HepG2 (cell line): ENCODE results near the gene CTDNEP1. TPM values are rescaled to one million over a fixed set of nuclear protein-coding genes. Genes with fewer than 3 reads are reported as not detected.

Experiments used
- ATAC-seq: fragments of 200-7000 bp; cut with Tn5 transposase; 3 replicates; pipeline ENCODE4 v1.9.1; 2020; ENCODE audit warnings: mild to moderate bottlenecking, moderate library complexity
- BruUV-seq: library from RNA; stranded (reverse); fragments of 400-500 nt; replicated peaks from 2 replicates; lab custom pipeline; 2021; lab: Mats Ljungman, UMichigan
- CTCF ChIA-PET: fragments of 300-600 bp; formaldehyde crosslinking; extraction: SDS; loops from one replicate; lab custom pipeline; 2021; ENCODE audit warnings: low total read pairs, inconsistent platforms, low intra/inter-chr PET ratio; lab: Yijun Ruan, JAX
- POLR2A ChIA-PET: fragments of 350-600 bp; sonication (Branson Sonifier 250); formaldehyde crosslinking; loops from one replicate; lab custom pipeline; 2020; ENCODE audit warnings: antibody characterized with exemption, inconsistent platforms; lab: Yijun Ruan, JAX
- DNase-seq: peaks from one replicate; pipeline ENCODE4 v3.0.0-alpha.2; 2015; ENCODE audit warnings: low spot score
- FAIRE-seq: peaks from 3 replicates; lab custom pipeline; 2011; peaks lifted over from hg19 to GRCh38; lab: Jason Lieb, UNC
- H2AFZ ChIP-seq: one replicate; pipeline ENCODE4 v1.6.1; 2011; ENCODE audit warnings: low read length, inconsistent platforms
- H3K27ac ChIP-seq: fragments of 300-600 bp; 3 replicates; pipeline ENCODE4 v1.8.0; 2011; ENCODE audit warnings: mixed run types, mild to moderate bottlenecking, mixed read lengths, low read length, inconsistent platforms; ENCODE audit not compliant: insufficient read depth; ENCODE audit errors: extremely low read length
- H3K27me3 ChIP-seq, 2 experiments: fragments of 200-600 bp in 1 of 2; 2 replicates in 1 of 2; 3 replicates in 1 of 2; pipeline versions ENCODE4 v1.6.0 to v1.8.0; 2011; ENCODE audit warnings: low read length in 2 of 2, mild to moderate bottlenecking in 2 of 2, moderate library complexity in 2 of 2, inconsistent platforms in 1 of 2; ENCODE audit not compliant: insufficient read depth in 2 of 2, control insufficient read depth in 1 of 2
- H3K36me3 ChIP-seq, 2 experiments: fragments of 200-600 bp in 1 of 2; replicated peaks in 1 of 2; 2 replicates in 1 of 2; 3 replicates in 1 of 2; pipeline versions ENCODE4 v1.5.1 to v1.8.0; 2011; ENCODE audit warnings: low read length in 2 of 2, inconsistent platforms in 1 of 2; ENCODE audit not compliant: insufficient read depth in 2 of 2, control insufficient read depth in 1 of 2
- H3K4me1 ChIP-seq: 2 replicates; pipeline ENCODE4 v1.5.1; 2012; ENCODE audit warnings: low read length, inconsistent platforms; ENCODE audit not compliant: insufficient read depth
- H3K4me2 ChIP-seq: 2 replicates; pipeline ENCODE4 v1.6.0; 2011; ENCODE audit warnings: low read depth, low read length, inconsistent platforms
- H3K4me3 ChIP-seq, 3 experiments: fragments of 200-600 bp in 1 of 3; sonication (generic), shearing (Covaris generic) in 1 of 3; replicated peaks in 1 of 3; 2 replicates each; pipeline ENCODE4 v1.5.1; 2011 to 2016; ENCODE audit warnings: low read length in 3 of 3, inconsistent platforms in 2 of 3, low read depth in 2 of 3, mild to moderate bottlenecking in 2 of 3, control low read depth in 1 of 3, mixed read lengths in 1 of 3; ENCODE audit not compliant: insufficient read depth in 1 of 3
- H3K79me2 ChIP-seq: one replicate; pipeline ENCODE4 v1.6.1; 2011; ENCODE audit warnings: low read length, inconsistent platforms; ENCODE audit not compliant: insufficient read depth
- H3K9ac ChIP-seq: 2 replicates; pipeline ENCODE4 v1.6.0; 2011; ENCODE audit warnings: mild to moderate bottlenecking, low read depth, low read length, inconsistent platforms; ENCODE audit not compliant: insufficient read depth
- H3K9me3 ChIP-seq: 2 replicates; pipeline ENCODE4 v1.5.1; 2012; ENCODE audit warnings: mild to moderate bottlenecking, low read length
- H4K20me1 ChIP-seq: 2 replicates; pipeline ENCODE4 v1.6.0; 2011; ENCODE audit warnings: inconsistent platforms, mild to moderate bottlenecking, low read length, moderate library complexity; ENCODE audit not compliant: insufficient read depth
- AGO1 ChIP-seq: fragments of 200-400 bp; formaldehyde crosslinking; IDR thresholded peaks from 2 replicates; pipeline ENCODE4 v1.6.1; 2017; ENCODE audit warnings: mild to moderate bottlenecking, low read depth, low read length, moderate library complexity; ENCODE audit not compliant: poor library complexity, severe bottlenecking
- AGO2 ChIP-seq: fragments of 200-400 bp; formaldehyde crosslinking; optimal IDR thresholded peaks from 2 replicates; pipeline ENCODE3; 2017; ENCODE audit warnings: mild to moderate bottlenecking, low read depth, low read length, moderate library complexity
- ARID3A ChIP-seq: IDR thresholded peaks from 2 replicates; pipeline ENCODE4 v1.6.1; 2012; ENCODE audit warnings: low read depth, low read length, improper control_type of control experiment
- POLR2G ChIP-seq: fragments of 200-400 bp; formaldehyde crosslinking; IDR thresholded peaks from 2 replicates; pipeline ENCODE4 v1.6.1; 2018; ENCODE audit warnings: mild to moderate bottlenecking, low read depth, low read length, moderate library complexity
- RBFOX2 ChIP-seq: fragments of 200-400 bp; formaldehyde crosslinking; IDR thresholded peaks from 2 replicates; pipeline ENCODE4 v1.6.1; 2017; ENCODE audit warnings: low read depth, mild to moderate bottlenecking, low read length
- ZNF205 ChIP-seq: IDR thresholded peaks from 2 replicates; pipeline ENCODE4 v1.6.1; 2018; ENCODE audit warnings: missing biosample characterization, missing genetic modification reagents
- WGBS: methylation state at CpG from one replicate; pipeline ENCODE4 v1.1.6; 2017; ENCODE audit warnings: low lambda C conversion rate; 5-methylcytosine and 5-hydroxymethylcytosine counted together
- in situ Hi-C: cut with HindIII; loops from 2 replicates; pipeline ENCODE4 v1.10.0; 2017; ENCODE audit warnings: low pct_unique_long_range_greater_than_20kb; ENCODE audit not compliant: extremely low pct_ligation_motif_present
- intact Hi-C: fragments of 100-400 bp; cut with micrococcal nuclease; formaldehyde crosslinking; loops from one replicate; pipeline ENCODE4 v1.10.0; 2022; ENCODE audit not compliant: unreplicated experiment
- polyA plus RNA-seq, 8 experiments: library from polyadenylated mRNA; depleted of rRNA in 3 of 8; stranded (reverse) in 7 of 8; unstranded in 1 of 8; fragments of >200 nt; fragmentation: Illumina TruSeq in 4 of 8; extraction: Trizol in 4 of 8; gene quantifications; 2 replicates each; pipeline versions ENCODE4 v1.2.1 to v1.2.3, GENCODE V29; 2011 to 2016; ENCODE audit warnings: low read depth in 4 of 8, missing spikeins in 1 of 8, mixed read lengths in 1 of 8; ENCODE audit not compliant: insufficient read depth in 1 of 8
- total RNA-seq, 5 experiments: library from RNA; depleted of rRNA; stranded (reverse); fragments of >200 nt; fragmentation: Illumina TruSeq; extraction: Trizol; gene quantifications; 2 replicates each; pipeline ENCODE4 v1.2.3, GENCODE V29; 2016; ENCODE audit warnings: low read depth in 1 of 5

The CTDNEP1 gene
- total and polyA plus RNA-seq, 2 of the 13 experiments (the other 11 are each of a cell fraction or from before 2014, with no cell fraction given), result 19.8 to 118 TPM

- H3K4me2 ChIP-seq, result no peak overlapping the region
- peaks cover 34 to 92% of the 10 kb centered on the region in 2 experiments; a peak in 4 of 5 replicates for H3K36me3 ChIP-seq
- in situ Hi-C loops (no loop called here), intact Hi-C loops (no loop called here)
- no peak overlapping the region for H3K9ac ChIP-seq
- TF ChIP-seq AGO2, result peak; percentile 92
- peak; percentile 69 for TF ChIP-seq RBFOX2
- peak; percentile 82 for TF ChIP-seq AGO1
- TF ChIP-seq ZNF205 (CRISPR knock-in tag), result no peak
- no peak for TF ChIP-seq ARID3A
- peak; percentile 37; the same call in 1 of the 2 replicates for TF ChIP-seq POLR2G
- no peaks in the 10 kb centered on the region for H3K9me3 ChIP-seq
- CTCF ChIA-PET, result no interaction called here
- H3K27ac ChIP-seq, result no peak overlapping the region
- H4K20me1 ChIP-seq, result peaks cover 6% of the 10 kb centered on the region; the same call in 1 of the 2 replicates
- no peak overlapping the region for H3K4me3 ChIP-seq
- WGBS, result 100% methylated on average over 3 of the region's 21 CpGs
- ATAC-seq, result no peak
- BruUV-seq, result no TSS peak
- no peak overlapping the region for H2AFZ ChIP-seq
- no peaks in the 10 kb centered on the region for H3K27me3 ChIP-seq
- POLR2A ChIA-PET, result interaction anchor here (6.8 kb wide), 1 partner anchor 10 kb away, joined by 140 read pairs; the partner anchor contains the start of genes DVL2 and PHF23
- peaks cover 14% of the 10 kb centered on the region for H3K79me2 ChIP-seq
- FAIRE-seq, result no peak
- DNase-seq, result no peak
- H3K4me1 ChIP-seq, result peaks cover 16% of the 10 kb centered on the region
These were observed 25.7 kb downstream of the CTDNEP1 start for GRCh38 chr17:7225711-7226331.
